Endothelial cell (in vitro differentiated cells): ENCODE data around the gene NTF3. TPM values are rescaled to one million over a fixed set of nuclear protein-coding genes. Genes with fewer than 3 reads are reported as not detected.

Experiments used
- DNase-seq: peaks from one replicate; pipeline ENCODE4 v3.0.0; 2021; ENCODE audit warnings: low spot score
- H3K27ac Mint-ChIP-seq: one replicate; pipeline ENCODE4 v1.8.0; 2021; ENCODE audit warnings: mixed read lengths, inconsistent platforms; ENCODE audit not compliant: unreplicated experiment
- H3K27me3 Mint-ChIP-seq: one replicate; pipeline ENCODE4 v1.8.0; 2021; ENCODE audit warnings: mild to moderate bottlenecking, moderate library complexity, mixed read lengths, inconsistent platforms; ENCODE audit not compliant: unreplicated experiment
- H3K36me3 Mint-ChIP-seq: one replicate; pipeline ENCODE4 v1.8.0; 2021; ENCODE audit warnings: mild to moderate bottlenecking, low read depth, mixed read lengths, inconsistent platforms; ENCODE audit not compliant: unreplicated experiment
- H3K4me1 Mint-ChIP-seq: one replicate; pipeline ENCODE4 v1.8.0; 2021; ENCODE audit warnings: mild to moderate bottlenecking, mixed read lengths, inconsistent platforms; ENCODE audit not compliant: unreplicated experiment
- H3K4me3 Mint-ChIP-seq: one replicate; pipeline ENCODE4 v1.8.0; 2021; ENCODE audit warnings: mild to moderate bottlenecking, mixed read lengths, inconsistent platforms; ENCODE audit not compliant: unreplicated experiment
- H3K9me3 Mint-ChIP-seq: one replicate; pipeline ENCODE4 v1.8.0; 2021; ENCODE audit warnings: mixed read lengths, inconsistent platforms; ENCODE audit not compliant: unreplicated experiment
- total RNA-seq: library from RNA; stranded (reverse); fragmentation: NEBNext Ultra II Directional; extraction: Animal tissue kit (Norgen Biotek cat#: 25700); gene quantifications from one replicate; pipeline ENCODE4 v1.2.1, GENCODE V29; 2021; ENCODE audit not compliant: unreplicated experiment
- TF ChIP-seq, protein P1 (sequence below): fragments of 200-600 bp; sonication (generic); IDR thresholded peaks from one replicate; pipeline ENCODE4 v1.5.0; 2021; ENCODE audit warnings: antibody characterized with exemption; ENCODE audit not compliant: unreplicated experiment

NTF3 gene
- total RNA-seq, 1 donor from 2014 or later, result not detected

DNA sequence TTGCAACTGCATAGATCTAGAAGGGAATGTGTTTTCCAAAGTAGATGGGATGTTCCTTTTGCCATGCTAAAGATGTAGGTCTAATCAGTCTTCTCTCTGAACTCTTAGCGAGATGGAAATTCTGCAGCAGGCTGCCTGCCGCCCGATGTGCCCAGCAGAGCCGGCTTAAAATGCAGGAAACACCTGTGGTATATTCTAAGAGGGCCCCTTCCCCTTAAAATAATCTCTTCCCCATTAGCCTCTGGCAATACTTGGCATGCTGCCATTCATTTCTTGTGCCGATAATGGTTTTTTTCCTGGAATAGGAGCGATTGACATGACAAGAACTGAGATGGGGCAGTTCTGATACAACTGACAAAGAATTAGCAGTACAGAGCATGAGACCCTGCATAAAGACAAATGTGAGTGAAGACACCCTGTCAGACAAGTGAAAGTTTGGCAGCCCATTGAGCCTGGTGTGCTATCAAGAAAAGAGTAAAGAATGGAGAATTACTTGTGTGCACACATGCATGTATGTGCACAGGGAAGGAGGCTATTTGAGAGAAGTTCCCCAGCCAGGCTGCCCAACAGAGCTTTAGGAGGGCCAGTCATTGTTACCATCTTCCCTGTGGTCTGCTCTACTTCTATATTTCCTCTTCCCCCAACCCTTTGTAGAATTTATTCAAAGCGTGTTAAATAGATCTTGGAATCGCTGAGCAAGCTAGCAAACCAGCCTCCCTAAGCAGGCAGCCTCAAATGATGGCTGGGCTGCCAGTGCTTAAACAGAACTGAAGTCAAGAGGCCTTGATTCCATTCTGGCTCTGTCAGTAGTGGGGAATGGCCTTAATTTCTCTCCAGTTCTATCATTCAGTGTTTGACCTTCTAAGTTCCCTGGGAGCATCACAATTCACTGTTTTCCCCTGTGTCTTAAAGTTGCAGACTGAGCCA lies 29.6 kb upstream of the NTF3 start:
- H3K4me1 Mint-ChIP-seq, result no peaks in the 10 kb centered on the region
- no peaks in the 10 kb centered on the region for H3K27me3 Mint-ChIP-seq
- no peaks in the 10 kb centered on the region for H3K36me3 Mint-ChIP-seq
- H3K27ac Mint-ChIP-seq, result no peak overlapping the region
- no peaks in the 10 kb centered on the region for H3K9me3 Mint-ChIP-seq
- TF ChIP-seq, protein P1, sequence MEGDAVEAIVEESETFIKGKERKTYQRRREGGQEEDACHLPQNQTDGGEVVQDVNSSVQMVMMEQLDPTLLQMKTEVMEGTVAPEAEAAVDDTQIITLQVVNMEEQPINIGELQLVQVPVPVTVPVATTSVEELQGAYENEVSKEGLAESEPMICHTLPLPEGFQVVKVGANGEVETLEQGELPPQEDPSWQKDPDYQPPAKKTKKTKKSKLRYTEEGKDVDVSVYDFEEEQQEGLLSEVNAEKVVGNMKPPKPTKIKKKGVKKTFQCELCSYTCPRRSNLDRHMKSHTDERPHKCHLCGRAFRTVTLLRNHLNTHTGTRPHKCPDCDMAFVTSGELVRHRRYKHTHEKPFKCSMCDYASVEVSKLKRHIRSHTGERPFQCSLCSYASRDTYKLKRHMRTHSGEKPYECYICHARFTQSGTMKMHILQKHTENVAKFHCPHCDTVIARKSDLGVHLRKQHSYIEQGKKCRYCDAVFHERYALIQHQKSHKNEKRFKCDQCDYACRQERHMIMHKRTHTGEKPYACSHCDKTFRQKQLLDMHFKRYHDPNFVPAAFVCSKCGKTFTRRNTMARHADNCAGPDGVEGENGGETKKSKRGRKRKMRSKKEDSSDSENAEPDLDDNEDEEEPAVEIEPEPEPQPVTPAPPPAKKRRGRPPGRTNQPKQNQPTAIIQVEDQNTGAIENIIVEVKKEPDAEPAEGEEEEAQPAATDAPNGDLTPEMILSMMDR, result no peak
- H3K4me3 Mint-ChIP-seq, result no peak overlapping the region
- no peak for DNase-seq

DNA sequence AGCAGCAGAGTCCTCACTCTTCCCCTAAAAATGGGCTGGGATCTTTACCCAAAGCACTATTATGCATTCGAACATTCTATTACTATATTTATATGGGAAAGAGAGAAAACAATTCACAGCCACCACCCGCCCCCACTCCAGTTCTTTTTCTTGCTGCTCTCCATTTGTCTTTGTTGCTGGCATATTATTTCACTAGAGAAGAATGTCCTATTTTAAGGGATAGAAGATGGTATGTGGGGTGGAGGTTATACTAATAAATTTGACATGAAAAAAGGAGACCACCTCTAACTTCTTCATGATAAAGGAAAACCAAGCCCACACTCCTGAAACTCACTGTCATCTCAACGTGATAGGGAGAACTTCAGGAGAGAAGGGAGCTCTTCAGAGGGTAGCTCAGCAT lies 28.5 kb upstream of the NTF3 start:
- no peaks in the 10 kb centered on the region for H3K9me3 Mint-ChIP-seq
- TF ChIP-seq, protein P1, result no peak
- no peaks in the 10 kb centered on the region for H3K27me3 Mint-ChIP-seq
- no peak for DNase-seq
- H3K36me3 Mint-ChIP-seq, result no peaks in the 10 kb centered on the region
- H3K27ac Mint-ChIP-seq, result no peak overlapping the region
- H3K4me3 Mint-ChIP-seq, result no peak overlapping the region
- H3K4me1 Mint-ChIP-seq, result no peaks in the 10 kb centered on the region

DNA sequence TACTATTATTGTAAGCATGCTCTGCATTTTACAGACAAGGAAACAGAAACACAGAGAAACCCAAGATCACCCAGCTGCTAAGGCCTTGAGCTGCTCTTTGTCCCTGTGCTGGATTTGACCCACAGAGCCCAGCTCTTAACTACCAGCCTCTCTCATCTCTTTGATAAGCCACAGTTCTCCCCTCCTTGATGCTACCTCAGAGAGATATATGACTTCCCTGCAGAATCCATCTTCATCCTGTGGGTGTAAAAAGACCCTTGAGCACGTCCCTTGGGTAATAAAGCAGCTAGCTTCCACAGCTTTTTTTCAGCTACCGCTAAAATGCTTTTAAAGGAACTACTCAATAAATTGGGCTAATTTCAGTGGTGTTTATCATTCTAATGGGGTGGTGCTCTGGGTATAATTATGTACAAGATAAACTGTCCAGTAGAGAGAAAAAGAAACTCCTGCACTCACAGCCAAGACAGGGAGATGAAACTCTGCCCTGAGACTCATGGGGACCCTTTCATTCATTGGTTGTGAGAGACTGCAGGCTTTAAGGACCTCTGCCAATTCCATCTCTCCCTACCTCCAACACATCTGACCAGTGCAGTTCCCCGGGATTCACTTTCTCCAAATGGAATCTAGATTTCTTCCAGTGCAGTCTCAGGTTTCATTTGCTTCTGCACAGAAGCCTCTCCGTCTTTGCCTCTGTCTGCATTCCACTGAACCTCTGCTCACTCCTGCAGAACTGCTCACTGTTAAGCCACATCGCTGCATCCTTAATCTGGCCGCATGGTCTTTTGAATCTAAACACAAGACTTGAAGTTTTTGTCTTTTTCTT lies 24.7 kb upstream of the NTF3 start:
- no peaks in the 10 kb centered on the region for H3K27me3 Mint-ChIP-seq
- TF ChIP-seq, protein P1, result no peak
- DNase-seq, result no peak
- H3K4me1 Mint-ChIP-seq, result no peaks in the 10 kb centered on the region
- no peak overlapping the region for H3K27ac Mint-ChIP-seq
- H3K36me3 Mint-ChIP-seq, result no peaks in the 10 kb centered on the region
- H3K4me3 Mint-ChIP-seq, result no peak overlapping the region
- H3K9me3 Mint-ChIP-seq, result no peaks in the 10 kb centered on the region

DNA sequence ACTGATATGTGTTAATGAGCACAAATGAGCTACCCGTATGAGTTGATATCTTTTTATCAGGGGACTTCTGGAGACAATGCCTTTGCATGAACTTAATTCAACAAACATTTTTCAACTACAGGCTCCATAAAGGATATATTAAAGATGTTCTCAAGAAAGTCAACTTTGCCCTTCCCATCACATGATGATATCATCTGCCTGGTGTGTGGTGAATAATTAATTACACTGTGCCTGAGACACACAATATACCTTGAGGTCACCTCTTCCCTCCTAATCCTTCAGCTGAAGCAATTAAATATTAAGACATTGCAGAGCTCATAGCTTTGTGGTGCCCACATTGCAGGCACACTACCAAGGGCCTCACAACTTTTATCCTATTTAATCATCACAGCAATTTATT lies 22.3 kb upstream of the NTF3 start:
- H3K27ac Mint-ChIP-seq, result no peak overlapping the region
- TF ChIP-seq, protein P1, result no peak
- H3K4me1 Mint-ChIP-seq, result no peaks in the 10 kb centered on the region
- H3K9me3 Mint-ChIP-seq, result no peaks in the 10 kb centered on the region
- no peak overlapping the region for H3K4me3 Mint-ChIP-seq
- DNase-seq, result no peak
- H3K27me3 Mint-ChIP-seq, result no peaks in the 10 kb centered on the region
- H3K36me3 Mint-ChIP-seq, result no peaks in the 10 kb centered on the region

DNA sequence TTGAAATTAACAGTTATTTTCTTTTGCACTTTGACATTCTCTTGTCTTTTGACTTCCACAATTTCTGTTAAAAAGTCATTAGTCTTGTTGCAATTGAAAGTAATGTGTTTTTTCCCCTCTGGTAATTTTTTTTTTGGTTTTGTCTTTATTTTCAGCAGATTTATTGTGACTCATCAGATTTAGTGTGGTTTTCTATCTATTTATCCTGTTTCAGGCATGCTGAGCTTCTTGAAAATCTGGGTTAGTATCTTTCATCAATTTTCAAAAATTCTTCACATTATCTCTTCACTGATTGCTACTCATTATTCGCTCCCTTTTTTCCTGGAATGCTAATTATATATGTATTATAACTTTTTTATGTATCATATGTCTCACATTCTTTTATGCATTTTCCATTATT lies 15.3 kb upstream of the NTF3 start:
- Mint-ChIP-seq H3K36me3 (no peaks in the 10 kb centered on the region), H3K4me3 (no peak overlapping the region), H3K27me3 (no peaks in the 10 kb centered on the region), H3K4me1 (no peaks in the 10 kb centered on the region), H3K27ac (no peak overlapping the region), H3K9me3 (no peaks in the 10 kb centered on the region)
- TF ChIP-seq, protein P1, result no peak
- no peak for DNase-seq
